Urothelium cell line (cell line): ENCODE results near the gene ADGRF3.
A peak's percentile ranks its signal among the peaks of the same experiment; 100 is the strongest.
"Not testable (repeated sequence)": the region's sequence is repeated elsewhere in the genome, so short reads cannot be mapped to it uniquely, and the experiment has no call there.

ENCODE experiments used
- DNase-seq: peaks from one replicate; pipeline ENCODE4 v3.0.0; 2011; ENCODE audit warnings: low spot score, mixed read lengths
- FAIRE-seq: peaks from 2 replicates; lab custom pipeline; 2011; peaks lifted over from hg19 to GRCh38; lab: Jason Lieb, UNC

The ADGRF3 gene

GRCh38 chr2:26324479-26324878 is 22.1 kb downstream of the ADGRF3 start:
- not testable (repeated sequence) for FAIRE-seq, DNase-seq

- FAIRE-seq (no peak), DNase-seq (no peak)
These were observed 27.6 kb downstream of the ADGRF3 start for GRCh38 chr2:26318950-26319349.

GRCh38 chr2:26317377-26318105 is 29.0 kb downstream of the ADGRF3 start:
- no peak for DNase-seq
- no peak for FAIRE-seq

- DNase-seq (no peak), FAIRE-seq (no peak)
These were observed 29.7 kb downstream of the ADGRF3 start for GRCh38 chr2:26316845-26317244.

DNA sequence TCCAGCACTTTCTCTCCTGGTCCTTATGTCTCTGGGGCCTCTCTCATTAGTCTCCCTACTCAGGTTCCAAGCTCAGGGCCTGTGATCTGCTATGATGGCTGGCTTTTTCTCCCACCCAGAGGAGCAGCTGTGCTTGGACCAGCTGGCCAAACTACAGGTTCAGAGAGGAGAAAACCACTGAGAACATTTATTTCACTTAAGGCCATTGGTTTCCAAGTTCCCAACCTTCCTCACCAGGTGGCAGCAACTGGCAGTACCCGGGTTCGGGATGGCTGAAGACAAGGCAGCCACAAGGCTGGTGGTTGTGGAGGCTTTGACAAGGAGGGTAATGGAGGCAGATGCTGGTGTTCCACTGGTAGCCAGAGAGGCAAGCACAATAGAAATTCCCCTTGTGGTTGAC is 30.5 kb downstream of the ADGRF3 start:
- FAIRE-seq (no peak), DNase-seq (no peak)

DNA sequence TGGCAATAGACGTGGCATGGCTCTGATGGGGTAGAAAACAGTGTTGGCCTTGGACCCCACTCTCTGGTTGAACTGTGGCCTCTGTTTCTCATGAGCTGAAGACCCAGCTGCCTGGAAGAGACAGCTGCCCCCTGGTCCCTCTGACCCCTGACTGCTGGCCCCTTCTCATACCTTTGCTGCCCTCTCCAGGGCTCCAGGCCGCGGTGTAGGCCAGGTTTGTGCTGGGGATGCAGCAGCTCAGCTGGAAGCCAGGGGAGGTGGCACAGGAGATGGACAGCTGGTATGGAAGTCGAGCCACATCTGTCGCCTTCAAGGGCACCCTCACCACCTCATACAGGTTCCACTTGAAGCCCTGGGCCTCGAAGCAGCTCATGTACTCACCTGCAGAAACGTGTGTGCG is 32.3 kb downstream of the ADGRF3 start:
- peak; percentile 27 for FAIRE-seq
- no peak for DNase-seq

GRCh38 chr2:26313446-26313845 is 33.1 kb downstream of the ADGRF3 start:
- no peak for FAIRE-seq
- DNase-seq: no peak

DNA sequence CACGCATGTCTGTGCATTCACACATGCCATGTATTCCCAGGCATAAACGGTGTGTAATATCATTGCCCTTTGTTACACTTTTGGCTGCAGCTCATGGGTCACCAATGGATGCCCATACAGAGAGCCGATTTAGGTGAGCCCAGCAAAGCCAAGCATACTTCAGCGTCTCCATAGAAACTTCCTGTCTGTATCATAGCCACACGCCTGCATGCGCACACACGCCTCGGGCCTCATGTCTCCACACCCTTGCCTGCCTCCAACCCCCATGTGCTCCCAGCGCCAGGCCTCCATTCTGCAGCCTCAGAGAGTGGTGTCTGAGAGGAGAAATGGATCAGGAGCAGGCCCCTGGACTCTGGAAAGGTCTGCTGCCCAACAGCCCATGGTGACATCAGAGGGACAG is 34.1 kb downstream of the ADGRF3 start:
- FAIRE-seq (peak; percentile 55), DNase-seq (no peak)

DNA sequence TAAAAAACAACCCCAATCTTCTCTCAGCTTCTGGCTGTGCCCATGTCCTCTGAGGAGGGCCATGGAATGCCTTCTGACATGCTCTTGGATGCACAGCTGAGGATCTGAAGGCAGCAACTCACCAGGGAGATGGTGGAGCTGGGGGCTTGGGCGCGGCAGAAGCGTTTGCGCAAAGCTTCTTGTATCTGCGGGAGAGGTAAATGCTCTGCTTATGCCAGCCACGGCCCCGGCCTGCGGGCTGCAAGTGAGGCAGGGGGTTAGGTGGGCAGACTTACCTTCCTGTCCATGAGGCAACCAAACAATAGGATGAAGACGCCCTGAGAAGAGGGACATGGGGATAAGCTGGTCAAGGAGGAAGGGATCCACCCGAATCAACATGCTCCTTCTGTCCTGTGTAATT is 36.7 kb downstream of the ADGRF3 start:
- FAIRE-seq (no peak), DNase-seq (no peak)

GRCh38 chr2:26305540-26305939 is 41.0 kb downstream of the ADGRF3 start:
- FAIRE-seq (no peak), DNase-seq (no peak)

DNA sequence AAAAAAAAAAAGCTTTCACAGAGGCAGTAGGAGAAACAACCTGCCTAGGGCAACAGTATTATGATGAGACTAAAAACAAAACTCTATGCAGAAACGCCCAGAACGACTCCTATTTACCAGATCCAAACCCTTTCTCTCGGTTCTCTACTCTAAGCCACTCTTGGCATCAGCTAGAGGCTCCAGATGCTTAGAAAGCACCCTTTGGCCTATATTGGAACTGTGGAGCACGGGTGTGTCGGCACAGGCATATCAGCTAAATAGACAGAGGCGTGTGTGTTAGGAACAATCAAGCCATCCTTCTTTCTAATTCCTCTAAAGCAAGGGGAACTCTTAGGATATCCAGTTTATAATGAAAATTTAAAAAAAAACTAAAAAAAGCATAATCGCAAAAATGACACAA is 41.5 kb downstream of the ADGRF3 start:
- not testable (repeated sequence) for DNase-seq, FAIRE-seq

DNA sequence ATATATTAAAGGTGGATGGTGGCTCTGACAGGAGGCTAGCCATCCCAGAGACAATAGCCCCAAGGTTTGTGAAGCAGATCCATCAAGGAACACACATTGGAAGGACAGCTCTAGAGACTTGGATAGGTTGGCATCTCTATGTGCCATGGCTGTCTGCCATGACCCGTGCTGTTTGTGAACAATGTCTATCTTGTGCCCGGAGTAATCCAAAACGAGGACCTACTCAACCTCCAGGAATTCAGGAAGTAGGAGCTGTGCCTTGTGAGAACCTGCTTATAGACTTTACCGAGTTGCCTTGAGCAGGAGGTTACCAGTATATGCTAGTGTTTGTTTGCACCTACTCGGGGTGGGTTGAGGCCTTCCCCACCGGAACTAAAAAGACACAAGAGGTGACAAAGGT is 43.7 kb downstream of the ADGRF3 start:
- no peak for FAIRE-seq

DNA sequence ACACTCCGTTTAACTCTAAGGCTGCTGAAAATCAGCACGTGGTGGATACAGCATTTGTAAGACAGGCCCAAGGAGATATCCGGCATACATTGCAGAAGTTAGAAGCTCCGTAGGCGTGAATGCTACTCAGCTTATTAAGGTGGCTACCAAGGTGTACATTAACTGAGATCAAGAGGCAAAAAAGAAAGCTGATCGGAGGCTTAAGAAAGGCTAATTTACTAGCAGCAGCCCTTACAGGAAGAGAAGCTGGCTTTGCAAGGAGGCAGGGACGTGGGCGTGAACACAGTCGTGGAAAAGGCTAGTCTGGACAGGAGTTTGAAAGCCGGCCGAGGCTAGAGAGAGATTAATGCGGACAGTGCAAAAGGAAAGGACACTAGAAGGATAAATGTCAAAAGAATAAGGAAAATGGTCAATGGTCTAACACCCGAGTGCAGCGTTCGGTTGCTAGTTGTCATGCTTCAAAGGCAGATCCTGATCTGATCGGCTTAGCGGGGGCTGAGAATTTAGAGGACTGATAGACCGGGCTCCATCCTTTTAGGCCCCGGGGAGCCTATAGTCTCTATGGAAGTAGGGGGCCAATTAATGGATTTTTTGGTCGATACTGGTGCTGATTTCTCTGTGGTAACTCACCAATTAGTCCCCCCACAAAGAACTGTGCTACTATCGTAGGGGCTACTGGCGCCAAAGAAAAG is 46.2 kb downstream of the ADGRF3 start:
- DNase-seq: no peak
- no peak for FAIRE-seq

More for the DNA sequence above, 43.7 kb downstream of the ADGRF3 start:
- DNase-seq: no peak

DNA sequence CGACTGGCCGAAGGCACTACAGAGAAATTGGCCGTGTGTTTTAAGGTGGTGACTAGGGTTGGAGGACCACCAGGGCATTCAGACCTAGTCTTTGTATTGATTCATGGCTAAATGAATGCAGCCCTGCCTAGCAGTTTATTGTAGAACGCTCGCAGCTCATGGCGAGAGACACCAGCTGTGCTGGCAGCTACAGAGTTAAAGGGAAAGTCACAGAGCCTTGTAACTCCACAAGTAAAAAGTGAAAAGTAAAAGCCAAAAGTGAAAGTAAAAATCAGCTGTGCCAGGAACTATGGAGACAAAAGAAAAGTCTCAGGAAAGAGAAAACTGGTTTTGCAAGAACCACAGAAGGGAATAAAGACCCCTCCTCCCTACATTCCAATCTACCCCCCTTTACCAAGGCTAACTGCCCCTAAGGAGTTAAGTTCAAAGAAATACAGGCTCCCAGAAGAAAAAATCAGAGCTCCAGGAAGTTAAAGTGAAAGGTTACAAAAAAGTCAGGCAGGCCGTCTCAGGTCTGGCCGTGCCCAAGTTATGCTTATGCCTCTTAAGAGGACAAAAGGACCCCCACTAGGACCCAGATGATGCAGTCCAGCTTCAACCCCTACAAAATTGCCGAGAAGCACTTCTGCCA is 47.0 kb downstream of the ADGRF3 start:
- FAIRE-seq (no peak), DNase-seq (no peak)

DNA sequence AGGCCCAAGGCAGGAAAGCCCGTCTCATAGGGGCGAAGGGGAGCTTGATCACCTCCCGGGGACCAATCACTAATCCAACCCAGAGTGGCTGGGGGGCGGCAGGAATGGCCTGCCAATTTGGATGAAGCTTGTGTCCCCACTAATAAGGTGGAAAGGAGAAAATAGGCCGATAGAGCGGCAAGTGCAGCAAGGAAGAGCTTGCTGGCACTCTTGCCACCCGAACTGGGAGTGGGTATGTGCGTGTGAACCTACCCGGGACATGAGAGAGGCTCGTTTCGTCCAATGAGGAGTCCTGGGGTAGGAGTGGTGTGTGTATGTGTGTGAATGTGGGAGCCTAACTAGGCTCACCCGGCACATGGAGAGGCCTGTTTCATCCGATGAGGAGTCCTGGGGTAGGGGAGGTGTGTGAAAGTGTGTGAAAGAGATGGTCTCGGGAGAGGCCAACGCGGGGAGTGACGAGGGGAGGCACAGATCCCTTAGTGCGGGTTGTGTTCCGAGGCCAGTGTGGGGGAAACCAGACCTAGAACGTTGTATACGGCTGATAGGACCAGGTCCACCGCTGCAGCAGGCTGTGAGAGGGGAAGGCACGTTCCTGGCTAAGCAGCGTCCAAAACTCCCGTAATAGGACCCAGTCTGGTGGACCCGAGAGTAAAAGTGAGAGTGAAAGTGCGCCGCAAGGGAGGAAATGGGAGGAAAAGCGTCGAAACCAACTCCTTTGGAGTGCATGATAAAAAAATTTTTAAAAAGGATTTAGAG is 47.8 kb downstream of the ADGRF3 start:
- no peak for FAIRE-seq

GRCh38 chr2:26298286-26298637 is 48.3 kb downstream of the ADGRF3 start:
- DNase-seq (no peak), FAIRE-seq (no peak)

More for the DNA sequence above, 47.8 kb downstream of the ADGRF3 start:
- DNase-seq: no peak

GRCh38 chr2:26297061-26297460 is 49.5 kb downstream of the ADGRF3 start:
- FAIRE-seq (no peak), DNase-seq (no peak)

- DNase-seq (no peak), FAIRE-seq (no peak)
These were observed 51.1 kb downstream of the ADGRF3 start for GRCh38 chr2:26295511-26295910.

- FAIRE-seq (peak; percentile 44), DNase-seq (no peak)
These were observed 53.9 kb downstream of the ADGRF3 start for GRCh38 chr2:26292646-26293045.

- no peak for DNase-seq
- FAIRE-seq: no peak
These were observed 56.6 kb downstream of the ADGRF3 start for GRCh38 chr2:26290001-26290400.

- no peak for FAIRE-seq
These were observed 60.7 kb downstream of the ADGRF3 start for GRCh38 chr2:26285931-26286330.

More at GRCh38 chr2:26285931-26286330, 60.7 kb downstream of the ADGRF3 start:
- DNase-seq: no peak
